GM19328 (cell line): Measurements from ENCODE around the gene NPAT.

ENCODE experiments used
- ATAC-seq: cut with Tn5 transposase; IDR thresholded peaks from one replicate; pipeline ENCODE4 v1.9.1; 2021; ENCODE audit warnings: mild to moderate bottlenecking, moderate library complexity; ENCODE audit not compliant: unreplicated experiment

NPAT gene

DNA sequence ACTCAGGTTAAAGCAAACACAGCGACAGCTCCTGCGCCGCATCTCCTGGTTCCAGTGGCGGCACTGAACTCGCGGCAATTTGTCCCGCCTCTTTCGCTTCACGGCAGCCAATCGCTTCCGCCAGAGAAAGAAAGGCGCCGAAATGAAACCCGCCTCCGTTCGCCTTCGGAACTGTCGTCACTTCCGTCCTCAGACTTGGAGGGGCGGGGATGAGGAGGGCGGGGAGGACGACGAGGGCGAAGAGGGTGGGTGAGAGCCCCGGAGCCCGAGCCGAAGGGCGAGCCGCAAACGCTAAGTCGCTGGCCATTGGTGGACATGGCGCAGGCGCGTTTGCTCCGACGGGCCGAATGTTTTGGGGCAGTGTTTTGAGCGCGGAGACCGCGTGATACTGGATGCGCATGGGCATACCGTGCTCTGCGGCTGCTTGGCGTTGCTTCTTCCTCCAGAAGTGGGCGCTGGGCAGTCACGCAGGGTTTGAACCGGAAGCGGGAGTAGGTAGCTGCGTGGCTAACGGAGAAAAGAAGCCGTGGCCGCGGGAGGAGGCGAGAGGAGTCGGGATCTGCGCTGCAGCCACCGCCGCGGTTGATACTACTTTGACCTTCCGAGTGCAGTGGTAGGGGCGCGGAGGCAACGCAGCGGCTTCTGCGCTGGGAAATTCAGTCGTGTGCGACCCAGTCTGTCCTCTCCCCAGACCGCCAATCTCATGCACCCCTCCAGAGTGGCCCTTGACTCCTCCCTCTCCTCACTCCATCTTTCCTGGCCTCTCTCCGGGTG lies at the start of gene NPAT, which contains the start of gene ATM:
NPAT (minus strand) TSS at position 65 of the 774 bp plus-strand sequence. CDS start 102 bp downstream, outside the sequence.
ATM (plus strand) TSS at position 494 of the 774 bp plus-strand sequence. CDS start 4,558 bp downstream, outside the sequence.
- ATAC-seq = peak; percentile 78

DNA sequence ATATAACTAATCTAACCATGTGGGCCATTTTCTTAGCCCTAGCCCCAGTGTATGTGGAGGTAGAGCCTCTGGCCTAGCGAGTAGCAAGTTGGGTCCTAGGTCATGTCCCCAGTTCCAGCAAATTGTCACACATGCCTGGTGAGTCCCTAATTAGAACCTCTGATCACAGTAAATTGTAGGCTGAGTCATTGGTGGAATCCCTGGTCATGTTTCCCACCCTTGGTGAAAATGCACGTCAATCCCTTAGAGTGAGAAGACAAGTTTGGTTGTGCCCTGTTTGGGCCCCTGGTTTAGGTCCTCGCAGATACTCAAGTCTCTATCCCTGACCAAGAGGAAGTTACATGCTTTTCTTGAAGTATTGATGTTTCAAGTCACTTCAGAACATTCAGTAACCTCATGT lies 47.1 kb upstream of the NPAT start:
- no peak for ATAC-seq

DNA sequence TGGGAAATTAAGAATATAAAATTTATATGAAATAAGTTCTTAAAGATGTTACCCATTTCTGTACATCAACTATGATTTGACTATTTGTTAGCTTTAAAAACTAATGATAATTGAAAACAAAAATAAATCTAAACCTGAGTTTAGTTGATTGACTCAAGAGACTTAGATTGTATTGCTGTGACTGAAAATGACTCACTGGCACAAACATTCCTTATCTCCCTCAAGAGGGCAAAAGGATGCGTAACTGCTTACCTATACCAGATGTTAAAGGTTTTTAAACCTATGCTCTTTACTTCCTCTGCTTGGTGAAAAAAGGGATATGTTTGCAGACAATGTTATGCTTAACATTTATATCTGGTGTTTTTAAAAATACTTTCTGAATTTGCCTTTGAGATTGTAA lies 30.7 kb upstream of the NPAT start:
- no peak for ATAC-seq

DNA sequence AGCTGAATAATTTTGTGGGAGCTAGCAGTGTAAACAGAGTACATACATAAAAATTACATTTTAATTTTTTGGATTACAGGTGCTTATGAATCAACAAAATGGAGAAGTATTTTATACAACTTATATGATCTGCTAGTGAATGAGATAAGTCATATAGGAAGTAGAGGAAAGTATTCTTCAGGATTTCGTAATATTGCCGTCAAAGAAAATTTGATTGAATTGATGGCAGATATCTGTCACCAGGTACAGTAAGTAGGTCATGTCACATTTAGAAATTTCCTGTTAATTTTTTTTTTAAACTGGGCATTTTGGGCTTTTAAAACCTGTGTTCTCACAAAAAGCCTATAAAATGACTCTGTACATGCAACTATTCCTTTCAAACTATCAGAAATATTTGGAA lies 24.4 kb upstream of the NPAT start:
- ATAC-seq = no peak

DNA sequence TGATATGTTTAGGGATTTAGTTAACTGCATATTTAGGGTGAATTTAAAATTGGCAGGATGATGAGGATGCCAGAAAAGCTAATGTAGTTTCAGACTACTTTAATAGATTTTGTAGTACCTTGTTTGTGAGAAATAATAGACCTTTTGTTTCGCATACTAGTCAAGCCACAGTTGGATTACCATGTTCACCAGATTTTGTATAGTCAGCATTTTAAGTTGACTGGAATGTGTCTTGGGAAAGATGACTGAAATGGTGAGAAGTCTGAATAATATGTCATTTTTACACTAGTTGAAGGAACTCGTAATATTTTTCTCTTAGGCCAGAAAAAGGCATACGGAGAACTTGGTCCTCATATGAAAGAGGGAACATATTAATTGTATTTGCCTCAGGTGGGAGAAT lies 23.9 kb upstream of the NPAT start:
- ATAC-seq = no peak

DNA sequence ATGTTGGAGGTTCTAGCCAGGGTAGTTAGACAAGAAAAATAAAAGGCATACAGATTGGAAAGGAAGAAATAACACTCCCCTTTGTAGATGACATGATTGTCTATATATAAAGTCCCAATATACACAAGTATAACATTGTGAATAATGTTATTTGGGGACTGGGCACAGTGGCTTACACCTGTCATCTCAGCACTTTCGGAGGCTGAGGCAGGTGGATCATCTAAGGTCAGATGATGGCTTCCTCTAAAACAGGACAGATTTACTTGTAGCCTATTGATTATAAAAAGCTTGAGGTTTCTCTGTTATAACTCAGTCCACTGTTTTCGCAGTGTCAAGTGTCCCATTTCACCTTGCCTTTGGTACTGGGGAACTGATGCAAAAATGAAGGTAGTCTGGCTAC lies 20.0 kb upstream of the NPAT start:
- no peak for ATAC-seq

DNA sequence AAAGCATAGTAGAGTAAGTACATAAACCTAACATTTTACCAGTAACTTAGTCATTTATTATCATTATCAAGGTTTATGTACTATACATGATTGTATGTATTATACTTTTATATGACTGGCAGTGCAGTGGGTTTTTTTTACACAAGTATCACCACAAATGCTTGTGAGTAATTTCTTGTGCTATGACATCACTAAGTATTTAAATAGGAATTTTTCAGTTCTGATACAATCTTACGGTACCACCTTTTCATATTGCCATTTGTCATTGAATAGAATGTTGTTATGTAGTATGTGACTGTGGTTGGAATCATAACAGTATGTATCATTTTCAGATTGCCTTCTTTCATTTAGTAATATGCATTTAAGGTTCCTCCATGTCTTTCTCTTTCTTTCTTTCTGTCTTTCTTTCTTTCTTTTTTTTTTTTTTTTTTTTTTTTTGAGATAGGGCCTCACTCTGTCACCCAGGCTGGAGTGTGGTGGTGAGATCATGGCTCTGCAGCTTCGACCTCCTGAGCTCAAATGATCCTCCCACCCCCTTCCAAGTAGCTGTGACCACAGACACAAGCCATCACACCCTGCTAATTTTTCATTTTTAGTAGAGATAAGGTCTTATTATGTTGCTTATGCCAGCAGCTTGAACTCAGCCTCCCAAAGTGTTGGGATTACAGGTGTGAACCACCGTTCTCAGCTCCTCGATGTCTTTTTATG lies 19.0 kb upstream of the NPAT start:
- no peak for ATAC-seq

DNA sequence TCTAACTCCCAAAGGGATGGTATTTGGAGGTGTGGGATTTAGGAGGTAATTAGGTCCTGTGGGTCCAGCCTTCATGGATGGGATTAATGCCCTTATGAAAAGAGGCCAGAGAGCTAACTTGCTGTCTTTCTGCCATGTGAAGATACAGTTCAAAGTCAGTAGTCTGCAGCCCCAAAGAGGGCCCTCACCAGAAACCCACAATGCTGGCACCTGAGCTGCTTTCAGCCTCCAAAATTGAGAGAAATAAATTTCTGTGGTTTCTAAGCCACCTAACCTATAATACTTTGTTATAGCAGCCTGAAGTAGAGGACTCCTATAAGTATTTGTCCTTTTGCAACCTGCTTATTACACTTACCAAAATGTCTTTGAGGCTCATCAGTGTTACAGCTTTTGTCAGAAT lies 16.6 kb upstream of the NPAT start:
- no peak for ATAC-seq

DNA sequence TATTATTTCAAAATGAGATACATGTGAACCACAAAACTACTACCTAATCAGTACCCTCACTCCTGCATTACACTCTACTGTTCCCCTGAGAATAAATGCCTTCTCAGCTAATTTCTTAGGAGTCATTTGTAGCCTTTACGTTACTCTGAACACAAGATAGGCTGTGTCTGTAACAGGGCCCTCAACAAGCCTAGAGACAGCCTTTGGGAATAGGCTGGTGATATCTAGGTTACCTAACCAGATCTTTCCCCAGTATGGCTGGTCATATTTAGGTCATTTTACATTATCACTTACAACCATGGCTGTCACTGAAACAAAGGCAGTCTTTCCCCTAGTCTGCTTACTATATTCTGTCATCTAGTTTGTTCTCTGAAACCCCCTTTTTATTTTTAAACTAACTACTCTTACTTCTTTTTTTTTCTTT lies 14.6 kb upstream of the NPAT start:
- no peak for ATAC-seq

DNA sequence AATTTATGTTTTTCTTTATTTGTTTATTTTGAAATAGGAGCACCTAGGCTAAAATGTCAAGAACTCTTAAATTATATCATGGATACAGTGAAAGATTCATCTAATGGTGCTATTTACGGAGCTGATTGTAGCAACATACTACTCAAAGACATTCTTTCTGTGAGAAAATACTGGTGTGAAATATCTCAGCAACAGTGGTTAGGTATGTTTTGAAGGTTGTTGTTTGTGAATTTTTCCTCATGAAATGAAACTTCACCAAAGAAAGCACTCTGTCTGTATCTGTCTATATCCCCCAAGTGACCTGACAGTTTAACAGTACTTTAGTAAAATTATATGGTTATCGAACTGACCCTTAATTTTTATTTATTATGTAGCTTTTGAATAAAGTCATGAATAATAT lies 13.2 kb upstream of the NPAT start:
- no peak for ATAC-seq

DNA sequence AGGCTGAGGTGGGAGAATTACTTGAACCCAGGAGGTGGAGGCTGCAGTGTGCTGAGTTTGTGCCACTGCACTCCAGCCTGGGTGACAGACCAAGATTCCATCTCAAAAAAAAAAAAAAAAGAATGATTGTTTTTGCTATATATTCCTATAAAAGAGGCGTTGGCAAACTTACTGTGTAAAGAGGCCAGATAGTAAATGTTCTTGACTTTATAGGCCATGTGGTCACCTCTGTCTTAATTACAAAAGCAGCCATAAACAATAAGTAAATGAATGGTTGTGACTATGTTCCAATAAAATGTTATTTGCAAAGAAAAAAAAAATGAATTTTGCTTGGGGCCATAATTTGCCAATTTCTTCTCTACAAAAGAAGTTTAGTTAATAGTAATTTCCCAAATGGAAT lies 12.8 kb upstream of the NPAT start:
- no peak for ATAC-seq

DNA sequence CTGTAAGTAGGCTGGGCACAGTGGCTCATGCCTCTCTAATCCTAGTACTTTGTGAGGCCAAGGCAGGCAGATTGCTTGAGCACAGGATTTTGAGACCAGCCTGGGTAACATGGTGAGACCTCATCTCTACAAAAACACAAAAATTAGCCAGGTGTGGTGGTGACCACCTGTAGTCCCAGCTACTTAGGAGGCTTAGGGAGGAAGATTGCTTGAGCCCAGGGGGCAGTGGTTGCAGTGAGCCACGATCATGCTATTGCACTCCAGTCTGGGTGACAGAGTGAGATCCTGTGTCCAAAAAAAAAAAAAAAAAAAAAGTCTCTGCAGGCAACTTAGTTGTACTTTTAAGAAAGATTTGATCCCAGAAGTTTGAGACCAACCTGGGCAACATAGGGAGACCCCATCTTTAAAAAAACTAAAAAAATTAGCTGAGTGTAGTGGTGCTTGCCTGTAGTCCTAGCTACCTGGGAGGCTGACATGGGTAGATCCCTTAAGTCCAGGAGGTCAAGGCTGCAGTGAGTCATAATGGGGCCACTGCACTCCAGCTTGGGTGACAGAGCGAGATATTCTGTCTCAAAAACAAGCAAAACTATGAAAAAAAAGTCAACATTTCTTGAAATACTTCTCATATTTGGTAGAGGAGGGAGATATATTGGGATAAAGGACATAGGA lies 11.0 kb upstream of the NPAT start:
- ATAC-seq = no peak

DNA sequence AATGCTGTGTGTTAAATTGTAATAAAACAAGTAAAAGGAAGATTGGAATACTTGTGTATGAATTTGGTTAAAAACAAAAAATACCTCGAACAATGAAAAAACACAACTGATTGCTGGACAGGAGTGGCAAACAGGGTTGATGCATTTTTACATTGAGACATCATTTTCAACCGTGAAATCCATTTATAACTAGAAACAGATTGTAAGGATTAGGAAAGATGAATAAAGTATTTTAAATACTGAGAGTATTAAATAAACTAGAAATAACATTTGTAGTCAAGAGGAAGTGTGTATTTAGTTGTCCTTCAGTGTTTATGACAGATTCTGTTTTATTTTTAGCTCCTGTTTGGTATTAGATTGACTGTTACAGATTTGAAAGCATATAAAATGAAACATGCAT lies 5.8 kb upstream of the NPAT start:
- ATAC-seq = no peak

DNA sequence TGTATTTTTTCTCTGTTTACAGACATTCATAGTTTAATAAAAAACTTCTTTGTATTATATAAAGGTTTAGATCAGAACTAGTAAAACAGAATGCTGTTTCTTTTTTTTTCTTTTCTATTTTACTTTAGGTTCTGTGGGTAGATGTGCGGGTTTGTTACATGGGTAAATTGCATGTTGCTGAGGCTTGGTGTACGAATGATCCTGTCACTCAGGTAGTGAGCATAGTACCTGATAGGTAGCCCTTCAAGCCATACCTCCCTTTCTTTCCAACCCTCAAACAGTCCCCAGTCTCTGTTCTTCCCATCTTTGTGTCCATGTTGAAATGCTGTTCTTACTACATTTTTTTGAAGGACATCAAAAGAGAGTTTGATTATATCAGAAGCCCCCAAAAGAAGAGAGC lies 3.6 kb upstream of the NPAT start:
- ATAC-seq = no peak

DNA sequence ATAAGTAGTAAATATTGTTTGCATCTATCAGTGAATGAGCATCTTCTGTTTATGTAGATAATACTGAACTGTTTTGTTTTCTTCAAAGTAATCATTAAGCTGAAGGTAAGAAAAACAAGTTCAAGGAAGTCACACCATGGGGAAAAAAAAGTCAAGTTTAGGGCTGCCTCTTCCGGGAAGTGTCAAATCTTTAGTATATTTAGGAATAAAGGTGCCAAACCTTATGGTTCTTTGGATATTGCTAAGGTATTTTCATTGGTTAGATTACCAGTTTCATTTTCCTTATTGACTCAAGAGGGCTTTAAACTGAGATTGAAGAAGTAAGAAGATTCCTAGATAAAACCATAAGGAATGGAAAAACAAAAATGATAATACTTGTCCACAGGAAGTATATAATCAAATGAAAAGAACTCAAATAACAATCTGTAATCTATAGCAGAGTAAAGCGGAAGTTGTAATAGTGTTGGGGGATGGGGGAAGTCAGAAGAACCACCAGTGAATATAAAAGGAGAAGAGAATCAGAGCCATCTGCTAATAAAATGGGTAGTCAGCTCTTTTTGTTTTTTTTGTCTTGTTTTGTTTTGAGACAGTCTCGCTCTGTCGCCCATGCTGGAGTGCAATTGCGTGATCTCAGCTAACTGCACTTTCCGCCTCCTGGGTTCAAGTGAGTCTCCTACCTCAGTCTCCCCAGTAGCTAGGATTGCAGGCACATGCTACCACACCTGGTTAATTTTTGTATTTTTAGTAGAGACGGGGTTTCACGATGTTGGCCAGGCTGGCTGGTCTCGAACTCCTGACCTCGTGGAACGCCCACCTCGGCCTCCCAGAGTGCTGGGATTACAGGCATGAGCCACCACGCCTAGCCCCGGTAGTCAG lies 2.7 kb upstream of the NPAT start:
- ATAC-seq = no peak

DNA sequence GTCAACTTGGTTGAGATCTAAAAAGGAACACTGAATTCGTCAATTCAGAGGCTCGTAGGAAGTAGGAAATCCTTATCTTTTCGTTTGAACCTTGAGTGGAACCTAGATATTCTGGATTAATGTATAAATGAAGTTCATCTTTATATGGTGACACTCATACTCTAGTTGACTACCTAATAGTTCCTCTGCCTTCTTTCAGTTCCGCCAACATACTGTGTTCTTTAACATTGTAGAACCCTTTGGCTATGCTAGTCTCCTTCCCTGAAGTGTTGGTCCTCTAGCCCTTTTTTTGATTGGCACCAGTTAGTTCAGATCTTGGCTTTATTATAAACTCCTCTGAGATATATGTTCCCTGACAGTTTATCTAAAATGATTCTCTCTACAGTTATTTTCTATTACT lies 1.9 kb upstream of the NPAT start:
- ATAC-seq = no peak

DNA sequence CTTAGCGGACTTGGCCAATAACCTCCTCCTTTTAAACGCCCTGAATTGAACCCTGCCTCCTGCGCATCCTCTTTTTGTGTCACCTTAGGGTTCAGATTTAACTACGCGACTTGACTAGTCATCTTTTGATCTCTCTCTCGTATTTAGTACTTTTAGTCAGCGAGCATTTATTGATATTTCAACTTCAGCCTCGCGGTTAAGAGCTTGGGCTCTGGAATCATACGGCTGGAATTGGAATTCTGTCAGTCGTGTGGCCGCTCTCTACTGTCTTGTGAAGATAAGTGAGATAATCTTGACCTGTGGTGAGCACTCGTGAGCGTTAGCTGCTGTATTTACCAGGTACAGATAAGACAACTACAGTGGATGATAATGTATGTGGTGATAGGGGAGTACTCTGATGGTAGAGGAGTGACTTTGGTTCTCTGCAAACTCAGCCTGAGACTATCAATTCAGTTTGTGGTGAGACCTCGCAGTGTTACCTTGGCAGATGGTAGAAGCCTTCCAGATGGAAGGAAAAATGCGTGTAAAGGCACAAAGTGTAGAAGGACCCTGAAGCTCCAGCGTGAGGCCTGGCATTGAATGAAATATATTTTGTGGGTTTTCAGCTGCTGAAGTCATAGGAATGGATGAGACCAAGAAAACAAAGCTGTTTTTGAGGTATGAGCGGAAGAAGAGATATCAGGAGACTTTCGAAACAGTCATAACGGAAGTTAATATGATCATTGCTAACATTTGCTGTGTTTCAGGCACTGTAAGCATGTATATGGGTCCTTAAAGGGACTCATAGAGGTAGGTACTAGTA lies 1.1 kb upstream of the NPAT start:
- ATAC-seq = peak; percentile 16

DNA sequence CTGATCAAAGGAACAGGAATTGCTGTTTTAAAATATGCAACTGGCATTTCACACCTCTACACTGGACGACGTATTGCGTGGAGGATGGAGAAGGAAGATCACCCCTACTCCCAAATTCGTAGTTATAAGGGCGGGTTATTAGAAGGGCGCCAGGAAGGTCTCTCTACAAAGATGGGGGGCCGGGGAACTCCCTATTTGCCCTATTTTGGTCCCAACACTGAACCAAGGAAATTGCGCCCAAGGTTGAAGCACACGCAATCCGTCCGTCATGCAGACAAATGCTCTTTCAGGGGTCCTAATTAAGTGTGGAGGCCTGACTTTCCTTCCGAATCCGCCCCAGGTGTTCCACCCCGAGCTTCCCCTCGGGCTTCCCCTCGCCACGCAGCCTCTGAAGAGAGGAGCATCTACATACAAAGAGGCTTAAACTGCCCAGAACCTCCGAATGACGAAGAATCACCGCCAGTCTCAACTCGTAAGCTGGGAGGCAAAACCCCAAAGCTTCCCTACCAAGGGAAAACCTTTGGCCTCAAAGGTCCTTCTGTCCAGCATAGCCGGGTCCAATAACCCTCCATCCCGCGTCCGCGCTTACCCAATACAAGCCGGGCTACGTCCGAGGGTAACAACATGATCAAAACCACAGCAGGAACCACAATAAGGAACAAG lies 396 bp downstream of the NPAT start:
- ATAC-seq = no peak

DNA sequence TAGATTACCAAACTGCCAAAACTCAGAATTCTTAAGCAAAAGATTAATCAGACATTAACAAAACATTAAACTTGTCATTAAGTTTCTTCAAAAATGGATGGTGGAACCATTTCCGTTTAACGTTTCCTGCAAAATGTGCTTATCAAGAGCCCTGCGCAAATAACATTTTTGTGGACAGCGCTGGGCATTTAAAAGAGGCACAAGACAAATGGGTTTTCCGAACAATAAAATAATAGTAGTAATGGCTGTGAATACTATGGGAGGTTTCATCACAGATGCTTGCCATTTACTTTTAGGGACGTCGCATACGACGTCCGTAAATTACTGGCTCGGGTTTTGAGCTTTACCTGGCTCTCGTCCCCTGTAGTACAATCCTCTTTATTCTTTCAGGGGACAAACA lies 1.1 kb downstream of the NPAT start:
- ATAC-seq = no peak
